Hematopoietic multipotent progenitor cell (in vitro differentiated cells): ENCODE results near the gene LGALS3. TPM values are rescaled to one million over a fixed set of nuclear protein-coding genes. Genes with fewer than 3 reads are reported as not detected.
"Not testable (repeated sequence)": the region's sequence is repeated elsewhere in the genome, so short reads cannot be mapped to it uniquely, and the experiment has no call there.

Source experiments
- DNase-seq, 3 donors: peaks; one replicate each; pipeline ENCODE4 v3.0.0-alpha.2; 2011 to 2015; ENCODE audit warnings: low read depth in 2 of 3, low spot score in 2 of 3
- total RNA-seq: library from RNA; depleted of rRNA; stranded (reverse); fragments of >200 nt; gene quantifications from one replicate; pipeline ENCODE4 v1.2.3, GENCODE V29; 2012

The LGALS3 gene
- 1.9 TPM for total RNA-seq

GRCh38 chr14:55129086-55129427 is at the start of gene LGALS3:
Gene LGALS3 (plus strand): TSS chr14:55129252. CDS start chr14:55137374, 8,122 bp downstream.
- DNase-seq: peak in 2 of 3 donors; percentile 9 to 39

DNA sequence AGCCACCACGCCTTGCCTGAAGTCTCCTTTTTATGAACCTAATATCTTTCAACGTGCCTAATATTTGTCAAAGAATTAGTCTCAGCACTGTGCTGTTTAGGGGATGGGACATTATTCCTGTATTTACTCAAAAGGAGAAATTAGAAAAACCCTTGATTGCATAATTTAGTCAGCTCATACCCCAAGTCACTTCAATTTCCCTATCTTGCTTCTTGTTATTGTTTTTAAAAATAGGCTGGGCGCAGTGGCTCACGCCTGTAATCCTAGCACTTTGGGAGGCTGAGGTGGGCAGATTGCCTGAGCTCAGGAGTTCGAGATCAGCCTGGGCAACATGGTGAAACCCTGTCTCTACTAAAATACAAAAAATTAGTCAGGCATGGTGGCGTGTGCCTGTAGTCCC is 49.1 kb upstream of the LGALS3 start:
- DNase-seq: not testable (repeated sequence)

DNA sequence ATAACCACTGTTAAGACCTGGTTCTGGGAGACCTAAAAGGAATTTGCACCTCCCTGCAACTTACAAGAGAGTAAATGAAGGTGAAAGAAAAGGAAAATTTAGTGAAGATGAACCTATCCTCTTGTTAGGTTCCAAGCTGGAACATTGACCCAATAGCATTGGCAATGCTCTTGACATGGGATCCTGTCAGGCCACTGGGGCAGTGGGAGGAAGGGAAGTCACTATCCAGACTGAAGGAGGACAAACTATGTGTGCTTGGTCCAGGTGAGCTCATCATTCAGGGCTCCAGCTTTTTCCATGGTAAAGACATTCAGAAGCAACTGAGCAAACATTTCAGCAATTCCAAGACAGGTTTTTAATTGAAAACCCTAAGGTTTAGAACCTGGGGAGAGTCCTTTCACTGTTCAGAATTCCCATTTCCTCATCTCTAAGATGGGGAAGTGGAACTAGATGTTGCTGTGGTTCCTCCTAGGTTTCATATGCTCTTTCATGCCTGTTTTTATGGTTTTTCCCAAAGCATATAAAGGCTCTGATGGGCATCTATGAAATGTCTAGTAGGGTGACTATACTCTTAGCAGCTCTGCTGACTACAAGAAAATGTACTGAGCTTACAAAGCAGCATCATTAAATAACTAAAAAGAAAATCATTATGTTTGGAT is 44.5 kb upstream of the LGALS3 start:
- DNase-seq: no peak

GRCh38 chr14:55085060-55085660 is 43.9 kb upstream of the LGALS3 start:
- no peak for DNase-seq

DNA sequence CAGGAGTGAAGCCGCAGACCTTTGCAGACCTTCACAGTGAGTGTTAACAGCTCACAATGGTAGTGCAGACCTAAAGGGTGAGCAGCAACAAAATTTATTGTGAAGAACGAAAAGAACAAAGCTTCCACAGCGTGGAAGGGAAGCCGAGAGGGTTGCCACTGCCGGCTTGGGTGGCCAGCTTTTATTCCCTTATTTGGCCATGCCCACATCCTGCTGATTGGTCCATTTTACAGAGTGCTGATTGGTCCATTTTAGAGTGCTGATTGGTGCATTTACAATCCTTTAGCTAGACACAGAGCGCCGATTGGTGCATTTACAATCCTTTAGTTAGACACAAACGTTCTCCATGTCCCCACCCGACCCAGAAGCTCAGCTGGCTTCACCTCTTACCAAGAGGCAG is 42.1 kb upstream of the LGALS3 start:
- DNase-seq: no peak

DNA sequence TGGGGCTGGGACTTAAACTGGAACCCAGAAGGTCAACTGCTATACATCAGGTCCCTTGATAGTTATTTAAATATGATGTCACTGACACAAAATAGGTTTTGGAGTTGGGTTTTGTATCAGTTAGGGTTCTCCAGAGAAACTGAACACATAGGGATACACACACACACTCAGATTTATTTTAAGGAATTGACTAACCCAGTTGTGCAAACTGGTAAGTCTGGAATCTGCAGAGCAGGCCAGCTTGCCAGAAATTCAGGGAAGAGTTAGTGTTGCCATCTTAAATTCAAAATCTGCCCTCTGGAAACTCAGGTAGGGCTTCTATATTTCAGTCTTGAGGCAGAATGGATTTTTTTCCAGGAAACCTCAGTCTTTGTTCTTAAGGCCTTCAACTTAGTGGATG is 40.7 kb upstream of the LGALS3 start:
- no peak for DNase-seq

GRCh38 chr14:55092341-55092740 is 36.7 kb upstream of the LGALS3 start:
- no peak for DNase-seq

DNA sequence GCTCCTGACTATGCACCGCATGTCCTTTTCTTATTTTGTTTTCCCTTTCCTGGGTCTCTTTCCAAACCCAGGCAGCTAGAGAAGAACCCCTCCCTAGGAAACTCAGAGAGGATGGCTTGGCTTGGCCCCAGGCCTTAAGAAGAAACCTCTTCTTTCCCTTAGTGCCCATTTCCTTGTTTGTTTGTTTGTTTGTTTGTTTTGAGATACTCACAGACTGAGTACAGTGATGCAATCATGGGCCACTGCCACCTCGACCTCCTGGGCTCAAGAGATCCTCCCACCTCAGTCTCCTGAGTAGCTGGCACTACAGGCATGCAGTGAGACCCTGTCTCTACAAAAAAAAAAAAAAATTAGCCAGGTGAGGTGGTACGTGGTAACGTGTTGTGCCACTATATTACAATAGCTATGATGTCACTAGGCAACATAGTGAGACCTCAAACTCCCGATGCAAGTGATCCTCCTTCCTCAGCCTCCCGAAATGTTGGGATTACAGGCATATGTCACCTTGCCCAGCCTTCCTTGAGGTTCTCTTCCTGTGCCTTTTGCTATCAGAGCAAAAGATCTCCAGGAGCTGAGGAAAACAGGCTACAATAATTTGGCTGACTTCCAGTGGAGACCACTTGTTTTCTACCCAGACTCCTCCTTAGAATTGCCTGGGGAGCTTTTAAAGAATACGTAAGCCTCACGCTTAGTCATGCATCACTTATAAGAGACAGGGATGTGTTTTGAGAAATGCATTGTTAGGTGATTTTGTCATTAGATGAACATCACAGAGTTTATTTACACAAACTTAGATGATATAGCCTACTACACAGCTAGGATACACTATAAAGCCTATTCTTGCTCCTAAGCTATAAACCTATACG is 34.5 kb upstream of the LGALS3 start:
- no peak for DNase-seq

- DNase-seq: peak in 1 of 3 donors; percentile 50
Measured at GRCh38 chr14:55097881-55098560, 31.0 kb upstream of the LGALS3 start.

GRCh38 chr14:55098561-55098898 is 30.5 kb upstream of the LGALS3 start:
- no peak for DNase-seq

DNA sequence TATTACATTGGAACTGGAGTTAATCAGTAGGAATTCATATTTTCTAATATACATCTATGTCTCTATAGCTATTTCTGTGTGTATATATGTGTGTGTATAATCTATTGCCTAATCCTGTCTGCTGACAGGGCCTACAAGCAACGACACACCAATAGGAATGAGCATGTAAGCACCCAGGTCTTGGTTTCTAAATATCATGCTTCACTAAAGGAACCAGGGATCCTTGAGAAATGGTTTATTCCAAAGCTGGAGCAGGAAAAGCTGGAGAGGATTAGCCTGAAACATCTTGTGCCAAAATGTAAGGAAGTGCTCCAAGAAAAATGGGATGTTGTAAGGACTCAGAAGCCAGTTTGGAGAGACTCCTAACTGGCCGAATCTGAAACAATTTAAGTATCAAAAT is 29.3 kb upstream of the LGALS3 start:
- DNase-seq: no peak

DNA sequence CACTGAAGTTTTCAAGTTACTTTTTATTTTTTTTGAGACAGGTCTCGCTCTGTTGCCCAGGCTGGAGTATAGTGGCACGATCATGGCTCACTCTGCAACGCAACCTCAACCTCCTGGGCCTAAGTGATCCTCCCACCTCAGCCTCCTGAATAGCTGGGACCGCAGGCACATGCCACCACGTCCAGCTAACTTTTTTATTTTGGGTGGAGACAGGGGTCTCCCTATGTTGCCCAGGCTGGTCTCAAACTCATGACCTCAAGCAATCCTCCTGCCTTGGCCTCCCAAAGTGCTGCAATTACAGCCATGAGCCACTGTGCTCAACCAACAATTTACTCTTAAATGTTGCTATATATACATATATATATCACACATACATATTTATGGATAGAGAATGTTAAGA is 27.4 kb upstream of the LGALS3 start:
- no peak for DNase-seq

DNA sequence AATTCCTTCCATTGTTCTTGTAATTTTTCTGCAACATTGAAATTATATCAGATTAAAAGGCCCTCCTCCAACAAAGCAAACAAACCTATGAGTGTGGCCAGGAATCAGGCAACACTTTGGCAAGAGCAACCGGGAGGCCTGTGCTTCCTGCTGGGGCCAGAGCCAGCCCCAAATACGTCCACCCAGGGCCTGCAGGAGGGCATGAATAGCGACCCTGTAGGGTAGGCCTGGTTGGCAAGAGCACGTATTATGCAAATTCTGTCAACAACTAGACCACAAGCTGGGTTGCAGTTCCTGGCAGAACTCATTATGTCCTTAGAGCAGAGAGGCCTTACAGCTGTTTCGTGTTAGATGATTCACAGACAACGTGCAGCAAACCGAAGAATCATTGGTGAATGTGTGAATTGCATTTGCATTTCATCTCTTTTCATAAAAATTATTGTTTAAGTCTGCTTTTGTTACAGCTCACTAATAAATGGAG is 26.9 kb upstream of the LGALS3 start:
- DNase-seq: peak in 2 of 3 donors; percentile 80 to 93

GRCh38 chr14:55103005-55103640 is 25.9 kb upstream of the LGALS3 start:
- DNase-seq: peak in 1 of 3 donors; percentile 23

DNA sequence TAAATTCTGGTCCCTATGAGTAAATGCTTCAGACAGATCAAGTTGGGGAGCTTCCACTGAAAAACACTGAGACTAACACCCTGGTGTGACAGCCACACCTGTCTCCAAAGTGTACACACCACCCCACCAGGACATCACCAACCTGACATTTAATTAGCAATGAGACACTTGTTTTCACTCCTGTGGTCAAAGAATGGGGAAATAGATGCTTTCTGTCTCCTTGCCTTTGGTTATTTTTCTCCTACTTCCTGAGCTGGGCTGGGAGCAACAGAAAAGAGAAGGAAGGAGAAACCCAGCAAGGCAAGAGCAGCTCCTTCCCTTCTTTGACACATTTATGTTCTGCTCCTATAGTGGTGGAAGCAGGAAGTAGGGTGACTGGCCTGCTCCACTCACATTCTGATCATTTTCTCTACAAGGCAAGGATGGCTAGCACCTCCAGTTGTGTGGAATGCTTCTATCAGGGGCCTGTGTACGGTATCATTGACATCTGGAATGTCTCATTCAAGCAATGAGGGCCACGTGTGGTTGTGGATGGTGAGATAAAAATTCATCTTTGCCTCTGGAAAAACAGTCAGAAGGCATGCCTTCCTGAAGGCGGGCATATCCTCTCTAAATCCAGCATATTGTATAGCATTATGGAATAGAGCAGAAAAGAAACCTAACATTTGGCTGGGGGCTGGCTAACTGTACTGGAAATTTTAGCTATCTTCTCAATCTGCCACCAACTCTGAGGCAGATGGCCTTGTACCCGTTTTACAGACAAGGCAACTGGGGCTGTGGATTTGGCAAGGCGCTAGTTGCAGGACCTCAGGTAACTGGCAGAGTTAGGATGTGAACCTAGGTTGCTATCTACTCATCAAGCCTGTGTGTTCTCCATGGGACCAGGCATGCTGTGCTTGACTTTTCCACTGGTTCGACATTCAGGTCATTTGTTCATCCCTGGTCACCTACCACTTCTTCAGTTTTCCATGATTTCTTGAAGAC is 24.8 kb upstream of the LGALS3 start:
- no peak for DNase-seq

GRCh38 chr14:55105991-55106390 is 23.1 kb upstream of the LGALS3 start:
- DNase-seq: no peak

DNA sequence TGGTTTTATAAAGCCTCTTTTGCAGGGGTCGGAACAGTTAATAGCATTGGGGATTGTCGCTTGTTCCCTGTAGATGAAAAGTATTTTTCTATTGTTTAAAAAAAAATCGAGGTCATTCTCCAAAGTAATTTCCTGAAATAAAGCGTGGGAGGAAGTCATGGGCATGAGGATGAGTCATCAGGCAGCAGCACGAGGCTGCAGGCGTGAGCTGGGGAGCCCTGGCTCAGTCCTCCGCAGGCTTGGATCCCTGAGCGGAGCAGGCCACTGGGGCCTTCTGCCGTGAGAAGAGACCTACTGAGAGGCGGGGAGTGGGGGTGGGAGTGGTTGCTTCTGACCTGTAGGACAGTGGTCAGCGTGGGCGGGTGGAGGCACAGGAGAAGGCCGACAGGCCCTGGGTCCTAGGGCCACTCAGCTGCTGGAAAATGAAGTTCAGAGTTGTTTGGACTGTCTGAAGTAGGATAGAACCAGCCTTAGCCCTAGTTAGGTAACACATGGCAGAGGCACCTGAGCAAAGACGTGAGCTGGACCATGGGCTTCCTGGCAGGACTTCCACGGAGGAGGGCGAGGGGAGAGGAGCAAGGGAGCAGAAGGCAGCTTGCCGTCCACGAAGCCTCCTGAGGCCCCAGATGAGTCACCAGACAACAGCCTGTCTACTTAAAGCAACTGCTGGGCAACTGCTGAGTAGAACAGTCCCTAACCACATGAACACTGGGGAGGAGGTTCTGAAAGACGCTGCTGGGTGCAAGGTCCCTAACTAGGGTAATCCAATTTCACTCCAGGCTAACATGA is 21.1 kb upstream of the LGALS3 start:
- DNase-seq: peak in 2 of 3 donors; percentile 68 to 79

- DNase-seq: no peak
Measured at GRCh38 chr14:55109836-55110235, 19.2 kb upstream of the LGALS3 start.
